Fibroblast of lung (primary cell): Measurements from ENCODE around the gene MAP3K2. TPM values are rescaled to one million over a fixed set of nuclear protein-coding genes. Genes with fewer than 3 reads are reported as not detected.

Experiments
- DNase-seq, 2 donors: peaks; one replicate each; pipeline versions ENCODE4 v3.0.0 to v3.0.0-alpha.2; 2010; ENCODE audit warnings: low read depth in 2 of 2
- H2AFZ ChIP-seq: 2 replicates; pipeline ENCODE4 v1.5.1; 2012; ENCODE audit warnings: low read length, control low read depth, inconsistent platforms
- H3K27ac ChIP-seq: 2 replicates; pipeline ENCODE4 v1.5.1; 2011; ENCODE audit warnings: low read length, control low read depth; ENCODE audit not compliant: insufficient read depth
- H3K27me3 ChIP-seq: 2 replicates; pipeline ENCODE4 v1.5.1; 2011; ENCODE audit warnings: mild to moderate bottlenecking, low read length; ENCODE audit not compliant: control insufficient read depth, insufficient read depth
- H3K36me3 ChIP-seq: 2 replicates; pipeline ENCODE4 v1.5.1; 2011; ENCODE audit warnings: low read length; ENCODE audit not compliant: control insufficient read depth, insufficient read depth
- H3K4me1 ChIP-seq: 2 replicates; pipeline ENCODE4 v1.5.1; 2011; ENCODE audit warnings: low read length; ENCODE audit not compliant: control insufficient read depth, insufficient read depth; ENCODE audit errors: extremely low read depth
- H3K4me2 ChIP-seq: 2 replicates; pipeline ENCODE4 v1.5.1; 2011; ENCODE audit warnings: low read length, control low read depth; ENCODE audit not compliant: insufficient read depth; ENCODE audit errors: extremely low read depth
- H3K4me3 ChIP-seq, 4 experiments: fragments of 200-600 bp in 1 of 4; sonication (generic) in 1 of 4; replicated peaks in 1 of 4; 2 replicates each; pipeline ENCODE4 v1.5.1; 2011 to 2016; ENCODE audit warnings: low read length in 4 of 4, low read depth in 3 of 4, mild to moderate bottlenecking in 3 of 4, control low read depth in 2 of 4, inconsistent platforms in 1 of 4, mixed read lengths in 1 of 4; ENCODE audit not compliant: insufficient read depth in 1 of 4; ENCODE audit errors: control extremely low read depth in 1 of 4
- H3K79me2 ChIP-seq: 2 replicates; pipeline ENCODE4 v1.5.1; 2012; ENCODE audit warnings: mild to moderate bottlenecking, low read length, inconsistent platforms; ENCODE audit not compliant: control insufficient read depth, insufficient read depth
- H3K9ac ChIP-seq: 2 replicates; pipeline ENCODE4 v1.5.1; 2011; ENCODE audit warnings: mild to moderate bottlenecking, low read length, control low read depth; ENCODE audit not compliant: insufficient read depth
- H3K9me3 ChIP-seq: 2 replicates; pipeline ENCODE4 v1.5.1; 2012; ENCODE audit warnings: low read depth, low read length; ENCODE audit not compliant: control insufficient read depth, insufficient read depth
- H4K20me1 ChIP-seq: 2 replicates; pipeline ENCODE4 v1.5.1; 2011; ENCODE audit warnings: low read length; ENCODE audit not compliant: control insufficient read depth, insufficient read depth; ENCODE audit errors: extremely low read depth
- EZH2 ChIP-seq: IDR thresholded peaks from 2 replicates; pipeline ENCODE4 v1.5.1; 2012; ENCODE audit warnings: low read length, control low read depth, mild to moderate bottlenecking; ENCODE audit errors: missing control alignments
- polyA plus RNA-seq, 2 donors: library from polyadenylated mRNA; depleted of rRNA in 1 of 2; stranded (reverse) in 1 of 2; unstranded in 1 of 2; fragments of >200 nt; gene quantifications; 2 replicates each; pipeline ENCODE4 v1.2.1, GENCODE V29; 2011 to 2012; ENCODE audit warnings: missing spikeins in 1 of 2
- total RNA-seq: library from RNA; depleted of rRNA; stranded (reverse); fragments of >200 nt; gene quantifications from 2 replicates; pipeline ENCODE4 v1.2.1, GENCODE V29; 2014
- TF ChIP-seq, protein P1 (sequence below), 2 donors: IDR thresholded peaks in 1 of 2; conservative IDR thresholded peaks in 1 of 2; 1 replicate in 1 of 2; 2 replicates in 1 of 2; pipeline ENCODE4 v1.5.1; 2011 to 2012; ENCODE audit warnings: low read length in 2 of 2, control low read depth in 1 of 2, inconsistent platforms in 1 of 2, low read depth in 1 of 2, mild to moderate bottlenecking in 1 of 2

The MAP3K2 gene
- total and polyA plus RNA-seq, 2 donors (not counting 1 experiment from before 2014, with no cell fraction given), result 15.6 to 30.1 TPM

DNA sequence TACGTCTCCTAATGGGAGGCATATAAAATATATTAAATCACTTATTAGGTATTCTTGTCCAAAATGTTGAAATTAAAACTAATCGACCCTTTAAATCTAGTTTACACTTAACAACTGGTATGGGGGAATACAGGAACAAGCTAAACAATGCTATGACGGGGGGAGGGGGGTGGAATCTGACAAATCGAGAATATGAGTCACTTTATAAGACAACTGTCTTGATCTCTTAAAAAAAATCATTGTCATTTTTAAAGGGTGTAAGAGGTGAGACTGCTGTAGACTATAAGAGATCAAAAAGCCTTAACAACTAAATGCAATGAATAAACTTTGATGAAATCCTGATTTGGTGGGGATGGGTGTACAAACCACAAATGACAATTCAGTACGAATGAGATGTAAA is 6.0 kb downstream of the MAP3K2 start:
- Histone ChIP-seq H3K4me2 (no peak overlapping the region), H3K27ac (no peak overlapping the region), H3K4me1 (no peaks in the 10 kb centered on the region), H3K9ac (no peak overlapping the region), H4K20me1 (no peaks in the 10 kb centered on the region), H3K79me2 (peaks cover 55% of the 10 kb centered on the region), H3K36me3 (no peaks in the 10 kb centered on the region), H3K4me3 (no peak overlapping the region), H2AFZ (no peak overlapping the region), H3K27me3 (no peaks in the 10 kb centered on the region), H3K9me3 (no peaks in the 10 kb centered on the region)
- TF ChIP-seq, protein P1, sequence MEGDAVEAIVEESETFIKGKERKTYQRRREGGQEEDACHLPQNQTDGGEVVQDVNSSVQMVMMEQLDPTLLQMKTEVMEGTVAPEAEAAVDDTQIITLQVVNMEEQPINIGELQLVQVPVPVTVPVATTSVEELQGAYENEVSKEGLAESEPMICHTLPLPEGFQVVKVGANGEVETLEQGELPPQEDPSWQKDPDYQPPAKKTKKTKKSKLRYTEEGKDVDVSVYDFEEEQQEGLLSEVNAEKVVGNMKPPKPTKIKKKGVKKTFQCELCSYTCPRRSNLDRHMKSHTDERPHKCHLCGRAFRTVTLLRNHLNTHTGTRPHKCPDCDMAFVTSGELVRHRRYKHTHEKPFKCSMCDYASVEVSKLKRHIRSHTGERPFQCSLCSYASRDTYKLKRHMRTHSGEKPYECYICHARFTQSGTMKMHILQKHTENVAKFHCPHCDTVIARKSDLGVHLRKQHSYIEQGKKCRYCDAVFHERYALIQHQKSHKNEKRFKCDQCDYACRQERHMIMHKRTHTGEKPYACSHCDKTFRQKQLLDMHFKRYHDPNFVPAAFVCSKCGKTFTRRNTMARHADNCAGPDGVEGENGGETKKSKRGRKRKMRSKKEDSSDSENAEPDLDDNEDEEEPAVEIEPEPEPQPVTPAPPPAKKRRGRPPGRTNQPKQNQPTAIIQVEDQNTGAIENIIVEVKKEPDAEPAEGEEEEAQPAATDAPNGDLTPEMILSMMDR (conservative IDR thresholded peaks at IDR 0.05 in 1 of 2, IDR thresholded peaks at IDR 0.05 in 1 of 2; ENCODE audit: low read depth in 1 of 2, low read length in 2 of 2), result no peak
- no peak for TF ChIP-seq EZH2
- DNase-seq, result no peak

- Histone ChIP-seq H2AFZ (no peak overlapping the region), H3K27me3 (no peaks in the 10 kb centered on the region), H3K4me2 (no peak overlapping the region), H3K27ac (no peak overlapping the region), H3K36me3 (no peaks in the 10 kb centered on the region), H3K79me2 (peaks cover 51% of the 10 kb centered on the region), H3K9me3 (no peaks in the 10 kb centered on the region), H3K4me1 (no peaks in the 10 kb centered on the region), H3K9ac (no peak overlapping the region), H4K20me1 (no peaks in the 10 kb centered on the region), H3K4me3 (no peak overlapping the region)
- TF ChIP-seq, protein P1 (conservative IDR thresholded peaks at IDR 0.05 in 1 of 2, IDR thresholded peaks at IDR 0.05 in 1 of 2; ENCODE audit: low read depth in 1 of 2, low read length in 2 of 2), result no peak
- no peak for TF ChIP-seq EZH2
- no peak for DNase-seq
Measured at GRCh38 chr2:127379712-127380355, 7.9 kb downstream of the MAP3K2 start.

DNA sequence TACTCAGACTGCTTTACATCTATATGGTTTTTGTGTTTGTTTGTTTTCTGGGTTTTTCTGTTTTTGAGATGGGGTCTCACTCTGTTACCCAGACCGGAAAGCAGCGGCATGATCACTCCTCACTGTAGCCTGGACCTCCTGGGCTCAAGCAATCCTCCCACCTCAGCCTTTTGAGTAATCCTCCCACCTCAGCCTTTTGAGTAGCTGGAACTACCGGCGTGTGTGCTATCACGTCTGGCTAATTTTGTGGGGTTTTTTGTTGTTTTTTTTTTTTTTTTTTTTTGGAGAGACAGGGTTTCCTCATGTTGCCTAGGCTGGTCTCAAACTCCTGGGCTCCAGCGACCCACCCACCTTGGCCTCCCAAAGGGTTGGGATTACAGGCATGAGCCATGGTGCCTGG is 9.1 kb downstream of the MAP3K2 start:
- H3K4me3 ChIP-seq, result no peak overlapping the region
- no peak overlapping the region for H2AFZ ChIP-seq
- no peak for DNase-seq
- no peaks in the 10 kb centered on the region for H3K4me1 ChIP-seq
- H4K20me1 ChIP-seq, result no peaks in the 10 kb centered on the region
- no peaks in the 10 kb centered on the region for H3K36me3 ChIP-seq
- no peak overlapping the region for H3K27ac ChIP-seq
- no peaks in the 10 kb centered on the region for H3K9me3 ChIP-seq
- peaks cover 51% of the 10 kb centered on the region for H3K79me2 ChIP-seq
- no peak overlapping the region for H3K4me2 ChIP-seq
- H3K9ac ChIP-seq, result no peak overlapping the region
- no peaks in the 10 kb centered on the region for H3K27me3 ChIP-seq
- TF ChIP-seq, protein P1 (conservative IDR thresholded peaks at IDR 0.05 in 1 of 2, IDR thresholded peaks at IDR 0.05 in 1 of 2; ENCODE audit: low read depth in 1 of 2, low read length in 2 of 2), result no peak
- no peak for TF ChIP-seq EZH2
